ENCODE data around the gene UBA3.

- TF ChIP-seq CTCF (IDR thresholded peaks at IDR 0.05) (no peak), POLR2AphosphoS5 (IDR thresholded peaks at IDR 0.05) (no peak)
Observed at GRCh38 chr3:69095636-69096035, 15.5 kb upstream of the UBA3 start.

All from transverse colon (tissue), 4 donors.